AG09319 (cell line): ENCODE measurements around the gene POMGNT2.
A peak's percentile ranks its signal among the peaks of the same experiment; 100 is the strongest.

Experiments used
- DNase-seq: peaks from one replicate; pipeline ENCODE4 v3.0.0-alpha.2; 2010; ENCODE audit warnings: low read depth; ENCODE audit errors: extremely low read depth
- CTCF ChIP-seq: IDR thresholded peaks from 2 replicates; pipeline ENCODE4 v1.5.1; 2011; ENCODE audit warnings: low read depth, mild to moderate bottlenecking, inconsistent platforms, low read length, moderate library complexity

Gene POMGNT2

GRCh38 chr3:43144761-43145490 lies 39.0 kb upstream of the POMGNT2 start:
- peak; percentile 18 for DNase-seq
- TF ChIP-seq CTCF, result no peak

GRCh38 chr3:43142472-43142871 lies 36.6 kb upstream of the POMGNT2 start:
- no peak for TF ChIP-seq CTCF
- DNase-seq, result no peak

- DNase-seq, result no peak
- no peak for TF ChIP-seq CTCF
Measured at GRCh38 chr3:43138488-43139231, 32.8 kb upstream of the POMGNT2 start.

GRCh38 chr3:43132870-43133636 lies 27.2 kb upstream of the POMGNT2 start:
- no peak for TF ChIP-seq CTCF
- DNase-seq, result no peak

- no peak for TF ChIP-seq CTCF
- no peak for DNase-seq
Measured at GRCh38 chr3:43132193-43132592, 26.3 kb upstream of the POMGNT2 start.

- no peak for TF ChIP-seq CTCF
- DNase-seq, result no peak
Measured at GRCh38 chr3:43128464-43128863, 22.6 kb upstream of the POMGNT2 start.

- TF ChIP-seq CTCF, result no peak
Measured at GRCh38 chr3:43126536-43126935, 20.7 kb upstream of the POMGNT2 start.

More at GRCh38 chr3:43126536-43126935, 20.7 kb upstream of the POMGNT2 start:
- DNase-seq, result no peak
